ENCODE results near the gene TSPAN5.

TSPAN5 gene

GRCh38 chr4:98581126-98581525 lies 77.3 kb downstream of the TSPAN5 start:
- no peak for DNase-seq

GRCh38 chr4:98577956-98578355 lies 80.5 kb downstream of the TSPAN5 start:
- no peak for DNase-seq

GRCh38 chr4:98574816-98575215 lies 83.6 kb downstream of the TSPAN5 start:
- no peak for DNase-seq

GRCh38 chr4:98573791-98574190 lies 84.6 kb downstream of the TSPAN5 start:
- DNase-seq = no peak

GRCh38 chr4:98572697-98573096 lies 85.7 kb downstream of the TSPAN5 start:
- no peak for DNase-seq

- DNase-seq = no peak
These were observed 87.1 kb downstream of the TSPAN5 start for GRCh38 chr4:98571161-98571786.

- no peak for DNase-seq
These were observed 88.1 kb downstream of the TSPAN5 start for GRCh38 chr4:98570151-98570797.

GRCh38 chr4:98568941-98569663 lies 89.3 kb downstream of the TSPAN5 start:
- DNase-seq = no peak

- no peak for DNase-seq
These were observed 90.8 kb downstream of the TSPAN5 start for GRCh38 chr4:98567611-98568010.

GRCh38 chr4:98566361-98567008 lies 91.9 kb downstream of the TSPAN5 start:
- DNase-seq = no peak

GRCh38 chr4:98565681-98566301 lies 92.6 kb downstream of the TSPAN5 start:
- no peak for DNase-seq

GRCh38 chr4:98564852-98565251 lies 93.6 kb downstream of the TSPAN5 start:
- no peak for DNase-seq

- no peak for DNase-seq
These were observed 98.1 kb downstream of the TSPAN5 start for GRCh38 chr4:98560321-98560720.

- no peak for DNase-seq
These were observed 99.8 kb downstream of the TSPAN5 start for GRCh38 chr4:98558471-98559169.

- no peak for DNase-seq
These were observed 101.1 kb downstream of the TSPAN5 start for GRCh38 chr4:98557194-98557892.

- DNase-seq = no peak
These were observed 102.0 kb downstream of the TSPAN5 start for GRCh38 chr4:98556451-98556850.

GRCh38 chr4:98555798-98556445 lies 102.5 kb downstream of the TSPAN5 start:
- no peak for DNase-seq

- no peak for DNase-seq
These were observed 111.4 kb downstream of the TSPAN5 start for GRCh38 chr4:98546910-98547594.

- no peak for DNase-seq
These were observed 113.5 kb downstream of the TSPAN5 start for GRCh38 chr4:98544818-98545414.

GRCh38 chr4:98544141-98544817 lies 114.1 kb downstream of the TSPAN5 start:
- DNase-seq = no peak
